DND-41 (cell line): ENCODE results near the gene SAPCD2.
"Not testable (repeated sequence)": the region's sequence is repeated elsewhere in the genome, so short reads cannot be mapped to it uniquely, and the experiment has no call there.

Source experiments
- ATAC-seq: fragments of 200-7000 bp; cut with Tn5 transposase; 3 replicates; pipeline ENCODE4 v1.9.1; 2021; ENCODE audit warnings: low read depth; ENCODE audit not compliant: insufficient read depth
- DNase-seq: peaks from one replicate; pipeline ENCODE4 v3.0.0-alpha.2; 2020
- H2AFZ ChIP-seq: 2 replicates; pipeline ENCODE4 v1.6.0; 2012; ENCODE audit warnings: low read depth, low read length
- H3K27ac ChIP-seq: 2 replicates; pipeline ENCODE4 v1.5.1; 2012; ENCODE audit warnings: low read length, inconsistent platforms
- H3K27me3 ChIP-seq: fragments of 200-600 bp; sonication (generic); 2 replicates; pipeline ENCODE4 v1.6.0; 2012; ENCODE audit warnings: low read length, mild to moderate bottlenecking, inconsistent platforms; ENCODE audit not compliant: insufficient read depth, poor library complexity
- H3K36me3 ChIP-seq: 2 replicates; pipeline ENCODE4 v1.5.1; 2012; ENCODE audit warnings: low read length, inconsistent platforms; ENCODE audit not compliant: insufficient read depth
- H3K4me1 ChIP-seq: 2 replicates; pipeline ENCODE4 v1.5.1; 2012; ENCODE audit warnings: mild to moderate bottlenecking, low read length; ENCODE audit not compliant: insufficient read depth
- H3K4me2 ChIP-seq: 2 replicates; pipeline ENCODE4 v1.6.0; 2012; ENCODE audit warnings: mild to moderate bottlenecking, moderate library complexity, low read length, inconsistent platforms; ENCODE audit not compliant: insufficient read depth
- H3K4me3 ChIP-seq, 2 experiments: fragments of 200-600 bp in 1 of 2; shearing (Covaris generic) in 1 of 2; 2 replicates each; pipeline ENCODE4 v1.5.1; 2012 to 2016; ENCODE audit warnings: inconsistent platforms in 2 of 2, low read length in 2 of 2, mild to moderate bottlenecking in 2 of 2, low read depth in 1 of 2, moderate library complexity in 1 of 2
- H3K79me2 ChIP-seq: 2 replicates; pipeline ENCODE4 v1.6.0; 2012; ENCODE audit warnings: low read length, inconsistent platforms; ENCODE audit not compliant: insufficient read depth
- H3K9ac ChIP-seq: 2 replicates; pipeline ENCODE4 v1.6.0; 2012; ENCODE audit warnings: low read depth, mild to moderate bottlenecking, inconsistent platforms, low read length, moderate library complexity
- H3K9me3 ChIP-seq: 2 replicates; pipeline ENCODE4 v1.5.1; 2012; ENCODE audit warnings: low read length, moderate library complexity, mild to moderate bottlenecking, inconsistent platforms; ENCODE audit not compliant: insufficient read depth, severe bottlenecking
- H4K20me1 ChIP-seq: 2 replicates; pipeline ENCODE4 v1.6.0; 2012; ENCODE audit warnings: low read length; ENCODE audit not compliant: insufficient read depth
- EZH2 ChIP-seq: IDR thresholded peaks from 3 replicates; pipeline ENCODE4 v1.6.1; 2012; ENCODE audit warnings: borderline replicate concordance, low read depth, mild to moderate bottlenecking, moderate library complexity, low read length, inconsistent platforms; ENCODE audit not compliant: severe bottlenecking
- TF ChIP-seq, protein P1 (sequence below): IDR thresholded peaks from 2 replicates; pipeline ENCODE4 v1.5.1; 2012; ENCODE audit warnings: borderline replicate concordance, low read length, moderate library complexity, mild to moderate bottlenecking; ENCODE audit not compliant: poor library complexity, severe bottlenecking; ENCODE audit errors: extremely low read depth

Gene SAPCD2, protein sequence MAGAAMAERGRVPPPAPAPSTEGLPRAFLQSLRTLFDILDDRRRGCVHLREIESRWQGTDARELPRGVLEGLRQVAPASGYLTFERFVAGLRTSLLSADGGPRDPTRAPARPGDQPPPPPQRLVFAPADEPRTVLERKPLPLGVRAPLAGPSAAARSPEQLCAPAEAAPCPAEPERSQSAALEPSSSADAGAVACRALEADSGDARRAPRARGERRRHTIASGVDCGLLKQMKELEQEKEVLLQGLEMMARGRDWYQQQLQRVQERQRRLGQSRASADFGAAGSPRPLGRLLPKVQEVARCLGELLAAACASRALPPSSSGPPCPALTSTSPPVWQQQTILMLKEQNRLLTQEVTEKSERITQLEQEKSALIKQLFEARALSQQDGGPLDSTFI

DNA sequence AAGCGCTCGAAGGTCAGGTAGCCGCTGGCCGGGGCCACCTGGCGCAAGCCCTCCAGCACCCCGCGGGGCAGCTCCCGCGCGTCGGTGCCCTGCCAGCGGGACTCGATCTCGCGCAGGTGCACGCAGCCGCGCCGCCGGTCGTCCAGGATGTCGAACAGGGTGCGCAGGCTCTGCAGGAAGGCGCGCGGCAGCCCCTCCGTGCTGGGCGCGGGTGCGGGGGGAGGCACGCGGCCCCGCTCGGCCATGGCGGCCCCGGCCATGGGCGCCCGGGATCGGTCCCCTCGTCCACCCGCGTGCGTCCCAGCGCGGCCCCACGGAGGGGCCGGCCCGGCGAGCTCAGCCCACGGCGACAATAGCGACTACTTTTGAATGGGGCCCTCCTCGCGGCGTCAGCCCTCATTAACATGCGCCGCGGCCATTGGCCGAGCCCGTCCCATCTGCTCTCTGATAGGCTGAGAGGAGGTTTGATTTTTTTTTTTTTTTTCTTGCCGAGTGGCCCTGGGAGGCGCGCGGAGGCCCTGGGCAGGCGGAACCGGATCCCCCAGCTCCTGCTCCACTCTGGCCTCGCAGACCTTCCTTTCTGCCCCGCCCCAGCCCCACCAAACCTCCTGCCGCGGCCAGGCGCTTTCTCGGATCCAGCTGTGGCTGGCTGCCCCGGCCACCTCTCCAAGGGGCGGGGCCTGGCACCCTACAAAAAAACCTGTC is at the start of gene SAPCD2:
SAPCD2 (minus strand) TSS at position 357 of the 705 bp plus-strand sequence; CDS start at position 260, 97 bp downstream.
- Histone ChIP-seq H3K27ac (peak within 1 kb of the TSS; percentile 32), H3K9ac (peak within 1 kb of the TSS; percentile 60), H3K36me3 (peaks cover 13% of the 10 kb centered on the region), H3K4me2 (peak within 1 kb of the TSS; percentile 97), H3K4me1 (peaks cover 37% of the 10 kb centered on the region), H4K20me1 (peaks cover 34% of the 10 kb centered on the region), H3K4me3 (peak within 1 kb of the TSS; percentile 53 to 76; a peak in 3 of 4 replicates), H3K9me3 (no peaks in the 10 kb centered on the region), H3K79me2 (peaks cover 16% of the 10 kb centered on the region), H2AFZ (peak within 1 kb of the TSS; percentile 70), H3K27me3 (no peaks in the 10 kb centered on the region)
- DNase-seq (peak; percentile 89), ATAC-seq (peak; percentile 86)
- TF ChIP-seq, protein P1, sequence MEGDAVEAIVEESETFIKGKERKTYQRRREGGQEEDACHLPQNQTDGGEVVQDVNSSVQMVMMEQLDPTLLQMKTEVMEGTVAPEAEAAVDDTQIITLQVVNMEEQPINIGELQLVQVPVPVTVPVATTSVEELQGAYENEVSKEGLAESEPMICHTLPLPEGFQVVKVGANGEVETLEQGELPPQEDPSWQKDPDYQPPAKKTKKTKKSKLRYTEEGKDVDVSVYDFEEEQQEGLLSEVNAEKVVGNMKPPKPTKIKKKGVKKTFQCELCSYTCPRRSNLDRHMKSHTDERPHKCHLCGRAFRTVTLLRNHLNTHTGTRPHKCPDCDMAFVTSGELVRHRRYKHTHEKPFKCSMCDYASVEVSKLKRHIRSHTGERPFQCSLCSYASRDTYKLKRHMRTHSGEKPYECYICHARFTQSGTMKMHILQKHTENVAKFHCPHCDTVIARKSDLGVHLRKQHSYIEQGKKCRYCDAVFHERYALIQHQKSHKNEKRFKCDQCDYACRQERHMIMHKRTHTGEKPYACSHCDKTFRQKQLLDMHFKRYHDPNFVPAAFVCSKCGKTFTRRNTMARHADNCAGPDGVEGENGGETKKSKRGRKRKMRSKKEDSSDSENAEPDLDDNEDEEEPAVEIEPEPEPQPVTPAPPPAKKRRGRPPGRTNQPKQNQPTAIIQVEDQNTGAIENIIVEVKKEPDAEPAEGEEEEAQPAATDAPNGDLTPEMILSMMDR, result no peak
- no peak for TF ChIP-seq EZH2

DNA sequence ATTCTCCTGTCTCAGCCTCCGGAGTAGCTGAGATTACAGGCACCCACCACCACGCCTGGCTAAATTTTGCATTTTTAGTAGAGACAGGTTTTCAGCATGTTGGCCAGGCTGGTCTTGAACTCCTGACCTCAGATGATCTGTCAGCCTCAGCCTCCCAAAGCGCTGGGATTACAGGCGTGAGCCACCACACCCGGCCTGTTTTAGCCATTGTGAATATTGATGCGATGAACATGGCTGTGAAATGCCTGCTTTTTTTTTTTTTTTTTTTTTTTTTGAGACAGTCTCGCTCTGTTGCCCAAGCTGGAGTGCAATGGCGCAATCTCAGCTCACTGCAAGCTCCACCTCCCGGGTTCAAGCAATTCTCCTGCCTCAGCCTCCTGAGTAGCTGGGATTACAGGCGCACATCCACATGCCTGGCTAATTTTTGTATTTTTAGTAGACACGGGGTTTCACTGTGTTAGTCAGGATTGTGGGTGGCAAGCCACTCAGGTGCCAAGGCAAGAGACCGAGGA is 47.8 kb upstream of the SAPCD2 start:
- H3K9ac ChIP-seq, DNase-seq, ATAC-seq, H3K4me2 ChIP-seq, H4K20me1 ChIP-seq, H3K9me3 ChIP-seq, H3K36me3 ChIP-seq, H3K27me3 ChIP-seq, H3K27ac ChIP-seq, H2AFZ ChIP-seq, H3K4me3 ChIP-seq: not testable (repeated sequence)
- Histone ChIP-seq H3K79me2 (peaks cover 12% of the 10 kb centered on the region), H3K4me1 (peaks cover 30% of the 10 kb centered on the region)

DNA sequence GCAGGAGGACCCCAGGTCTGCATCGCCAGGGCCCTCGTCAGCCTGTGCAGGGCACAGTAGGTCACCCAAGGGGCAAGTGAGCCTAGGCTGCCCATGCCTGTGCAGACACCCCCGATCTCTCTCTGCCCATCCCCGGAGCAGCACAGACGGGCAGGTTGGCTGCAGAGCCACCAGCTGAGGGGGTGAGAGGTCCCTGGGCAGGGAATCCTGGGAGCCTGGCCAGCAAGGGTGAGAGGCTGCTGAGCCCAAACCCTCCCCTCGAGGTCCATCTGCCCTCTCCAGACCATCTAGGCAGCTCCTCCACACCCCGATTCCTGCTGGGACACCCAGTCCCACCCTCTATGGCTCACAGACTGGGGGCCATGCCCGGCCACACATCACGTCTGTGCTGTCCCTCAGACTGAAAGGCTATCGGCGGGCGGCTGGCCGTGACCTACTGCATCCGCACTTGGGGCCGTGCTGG is 46.9 kb upstream of the SAPCD2 start:
- peaks cover 12% of the 10 kb centered on the region for H3K36me3 ChIP-seq
- no peak overlapping the region for H3K9ac ChIP-seq
- TF ChIP-seq, protein P1, result no peak
- TF ChIP-seq EZH2, result no peak
- H4K20me1 ChIP-seq, result 0 out of 2 replicates have a peak, but pooled peaks cover 3% of the 10 kb centered on the region
- H3K9me3 ChIP-seq, result no peaks in the 10 kb centered on the region
- H2AFZ ChIP-seq, result no peak overlapping the region
- DNase-seq, result no peak
- no peak overlapping the region for H3K4me2 ChIP-seq
- no peak for ATAC-seq
- no peaks in the 10 kb centered on the region for H3K27me3 ChIP-seq
- peaks cover 32% of the 10 kb centered on the region for H3K4me1 ChIP-seq
- no peak overlapping the region for H3K4me3 ChIP-seq
- no peak overlapping the region for H3K27ac ChIP-seq
- peaks cover 17% of the 10 kb centered on the region for H3K79me2 ChIP-seq

DNA sequence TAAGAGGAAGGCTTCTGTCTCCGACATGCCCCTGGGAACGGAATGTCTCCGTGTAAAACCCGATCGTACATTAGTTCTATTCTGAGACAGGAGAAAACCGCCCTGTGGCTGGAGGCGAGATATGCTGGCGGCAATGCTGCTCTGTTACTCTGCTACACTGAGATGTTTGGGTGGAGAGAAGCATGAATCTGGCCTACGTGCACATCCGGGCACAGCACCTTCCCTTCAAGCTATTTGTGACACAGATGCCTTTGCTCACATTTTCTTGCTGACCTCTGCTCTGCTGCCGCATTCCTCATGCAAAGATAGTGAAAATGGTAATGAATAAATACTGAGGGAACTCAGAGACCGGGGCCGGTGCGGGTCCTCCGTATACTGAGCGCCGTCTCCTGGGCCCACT is 46.4 kb upstream of the SAPCD2 start:
- Histone ChIP-seq H3K4me1 (peaks cover 28% of the 10 kb centered on the region), H3K27ac (no peak overlapping the region), H3K36me3 (peaks cover 17% of the 10 kb centered on the region), H4K20me1 (0 out of 2 replicates have a peak, but pooled peaks cover 3% of the 10 kb centered on the region), H2AFZ (no peak overlapping the region), H3K4me2 (no peak overlapping the region), H3K9ac (no peak overlapping the region), H3K9me3 (no peaks in the 10 kb centered on the region), H3K27me3 (no peaks in the 10 kb centered on the region), H3K79me2 (peaks cover 17% of the 10 kb centered on the region), H3K4me3 (no peak overlapping the region)
- TF ChIP-seq EZH2, result no peak
- no peak for DNase-seq
- no peak for ATAC-seq
